Tibial nerve (tissue), 3 donors: Measurements from ENCODE around the gene TMEM213.

ENCODE experiments used
- CTCF ChIP-seq, 5 experiments: fragments of 200-600 bp in 3 of 5; fragments of 450-650 bp in 2 of 5; sonication (generic) in 3 of 5; IDR thresholded peaks; one replicate each; pipeline ENCODE4 v1.5.1; 2016 to 2019; ENCODE audit warnings: antibody characterized with exemption in 5 of 5, mild to moderate bottlenecking in 3 of 5, moderate library complexity in 2 of 5
- POLR2A ChIP-seq, 2 donors: fragments of 450-650 bp; IDR thresholded peaks; one replicate each; pipeline ENCODE4 v1.6.1; 2017; ENCODE audit warnings: antibody characterized with exemption in 2 of 2, mild to moderate bottlenecking in 2 of 2, moderate library complexity in 2 of 2

- TF ChIP-seq CTCF (IDR thresholded peaks at IDR 0.05) (no peak), POLR2A (IDR thresholded peaks at IDR 0.05) (no peak)
These were observed 1.0 kb downstream of the TMEM213 start for GRCh38 chr7:138798836-138799235.
